D721Med (cell line): ENCODE measurements around the gene TTYH1.
"Not testable (repeated sequence)": the region's sequence is repeated elsewhere in the genome, so short reads cannot be mapped to it uniquely, and the experiment has no call there.

ENCODE experiments used
- DNase-seq: peaks from one replicate; pipeline ENCODE4 v3.0.0; 2011; ENCODE audit warnings: low spot score; ENCODE audit not compliant: insufficient read length
- FAIRE-seq: peaks from 2 replicates; lab custom pipeline; 2011; peaks lifted over from hg19 to GRCh38; lab: Jason Lieb, UNC
- TF ChIP-seq, protein P1 (sequence below): IDR thresholded peaks from 2 replicates; pipeline ENCODE4 v1.5.1; 2012; ENCODE audit warnings: mild to moderate bottlenecking, control low read depth; ENCODE audit not compliant: insufficient read depth; ENCODE audit errors: missing control alignments

TTYH1 gene

DNA sequence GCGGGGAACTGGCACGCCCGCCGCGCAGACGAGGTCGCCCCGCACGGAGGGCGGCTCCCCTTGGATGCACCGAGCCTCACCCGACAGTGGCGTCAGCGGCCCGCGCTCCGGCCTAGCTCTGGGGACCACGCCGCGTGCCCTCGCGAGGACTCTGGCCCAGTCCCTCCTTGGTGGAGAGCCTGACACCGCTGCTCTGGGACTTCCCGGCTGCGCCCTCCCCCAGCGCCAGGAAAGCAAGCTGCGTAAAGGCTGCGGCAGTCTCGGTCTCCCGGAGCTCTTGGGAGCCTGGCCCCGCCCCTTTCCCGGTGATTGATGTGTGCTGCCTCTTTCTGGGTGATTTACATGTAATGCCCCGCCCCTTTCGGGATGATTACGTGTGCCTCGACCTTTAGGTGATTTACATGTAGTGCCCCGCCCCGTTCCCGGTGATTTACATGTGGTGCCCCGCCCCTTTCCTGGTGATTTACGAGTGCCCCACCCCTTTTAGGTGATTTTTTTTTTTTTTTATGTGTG, 48.3 kb downstream of the TTYH1 start, which contains the start of gene LENG9:
Gene LENG9, minus strand, starts transcription at position 248 of the 513 bp plus-strand sequence. CDS start 252 bp downstream, outside the sequence.
- DNase-seq, result no peak
- FAIRE-seq, result no peak
- TF ChIP-seq, protein P1, sequence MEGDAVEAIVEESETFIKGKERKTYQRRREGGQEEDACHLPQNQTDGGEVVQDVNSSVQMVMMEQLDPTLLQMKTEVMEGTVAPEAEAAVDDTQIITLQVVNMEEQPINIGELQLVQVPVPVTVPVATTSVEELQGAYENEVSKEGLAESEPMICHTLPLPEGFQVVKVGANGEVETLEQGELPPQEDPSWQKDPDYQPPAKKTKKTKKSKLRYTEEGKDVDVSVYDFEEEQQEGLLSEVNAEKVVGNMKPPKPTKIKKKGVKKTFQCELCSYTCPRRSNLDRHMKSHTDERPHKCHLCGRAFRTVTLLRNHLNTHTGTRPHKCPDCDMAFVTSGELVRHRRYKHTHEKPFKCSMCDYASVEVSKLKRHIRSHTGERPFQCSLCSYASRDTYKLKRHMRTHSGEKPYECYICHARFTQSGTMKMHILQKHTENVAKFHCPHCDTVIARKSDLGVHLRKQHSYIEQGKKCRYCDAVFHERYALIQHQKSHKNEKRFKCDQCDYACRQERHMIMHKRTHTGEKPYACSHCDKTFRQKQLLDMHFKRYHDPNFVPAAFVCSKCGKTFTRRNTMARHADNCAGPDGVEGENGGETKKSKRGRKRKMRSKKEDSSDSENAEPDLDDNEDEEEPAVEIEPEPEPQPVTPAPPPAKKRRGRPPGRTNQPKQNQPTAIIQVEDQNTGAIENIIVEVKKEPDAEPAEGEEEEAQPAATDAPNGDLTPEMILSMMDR, result no peak

DNA sequence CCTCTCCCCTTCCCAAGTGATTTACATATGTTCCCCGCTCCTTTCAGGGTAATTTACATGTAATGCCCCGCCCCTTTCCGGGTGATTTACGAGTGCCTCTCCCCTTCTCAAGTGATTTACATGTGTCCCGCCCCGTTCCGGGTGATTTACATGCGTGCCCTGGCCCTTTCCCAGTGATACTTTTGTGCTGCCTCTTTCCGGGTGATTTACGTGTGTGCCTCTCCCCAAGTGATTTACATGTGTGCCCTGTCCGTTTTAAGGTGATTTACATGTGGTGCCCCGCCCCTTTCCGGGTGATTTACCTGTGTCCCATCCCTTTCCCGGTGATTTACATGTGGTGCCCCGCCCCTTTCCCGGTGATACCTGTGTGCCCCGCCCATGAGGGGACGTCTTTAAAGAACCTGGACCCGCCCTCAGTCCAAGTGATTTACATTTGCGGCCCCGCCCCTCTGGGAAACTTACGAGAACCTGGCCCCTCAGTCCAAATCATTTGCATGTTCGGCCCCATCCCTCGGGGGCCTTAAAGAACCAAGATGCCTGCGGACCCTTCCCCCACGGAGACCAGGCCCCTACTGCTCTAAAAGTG, 48.9 kb downstream of the TTYH1 start:
- FAIRE-seq (no peak), DNase-seq (no peak)

DNA sequence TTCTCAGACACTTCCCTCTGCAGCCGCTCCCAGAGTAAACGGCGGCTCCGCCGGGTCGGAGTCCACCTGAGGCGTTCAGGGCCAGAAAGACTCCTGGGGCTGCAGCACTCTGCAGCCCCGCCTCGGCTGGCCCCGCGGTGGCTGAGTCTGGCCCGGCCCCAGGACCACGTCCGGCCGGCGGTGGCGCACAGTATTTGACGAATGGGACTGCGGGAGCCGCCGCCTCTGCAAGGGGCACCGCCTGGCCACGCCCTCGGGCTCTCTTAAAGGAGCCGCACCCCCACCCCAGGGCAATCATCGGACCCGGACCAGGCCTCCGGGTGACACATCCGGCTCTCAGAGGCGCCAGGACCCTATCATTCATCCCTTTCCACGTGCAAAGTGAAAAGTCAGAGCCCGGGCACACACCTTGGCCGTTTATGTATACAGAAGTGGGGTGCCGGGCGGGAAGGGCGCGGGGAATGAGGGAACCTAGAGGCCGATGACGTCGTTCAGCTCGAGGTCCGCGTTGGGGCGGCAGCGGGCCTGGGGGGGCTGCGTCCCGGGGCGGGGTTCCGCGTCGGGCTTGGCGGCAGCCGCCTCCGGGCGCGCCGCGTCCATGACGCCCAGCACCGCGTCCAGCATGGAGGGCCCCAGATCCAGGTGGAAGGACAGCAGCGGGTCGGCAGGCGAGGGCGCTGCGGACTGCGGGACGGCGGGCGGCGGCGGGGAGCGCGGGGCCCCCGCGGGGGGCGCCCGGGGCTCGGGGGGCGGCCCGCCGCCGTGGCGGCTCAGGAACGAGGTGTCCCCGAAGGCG, 49.6 kb downstream of the TTYH1 start:
- DNase-seq, result peak; percentile 81
- FAIRE-seq, result no peak
- TF ChIP-seq, protein P1, result no peak

More for the DNA sequence above, 48.9 kb downstream of the TTYH1 start:
- TF ChIP-seq, protein P1, result no peak

DNA sequence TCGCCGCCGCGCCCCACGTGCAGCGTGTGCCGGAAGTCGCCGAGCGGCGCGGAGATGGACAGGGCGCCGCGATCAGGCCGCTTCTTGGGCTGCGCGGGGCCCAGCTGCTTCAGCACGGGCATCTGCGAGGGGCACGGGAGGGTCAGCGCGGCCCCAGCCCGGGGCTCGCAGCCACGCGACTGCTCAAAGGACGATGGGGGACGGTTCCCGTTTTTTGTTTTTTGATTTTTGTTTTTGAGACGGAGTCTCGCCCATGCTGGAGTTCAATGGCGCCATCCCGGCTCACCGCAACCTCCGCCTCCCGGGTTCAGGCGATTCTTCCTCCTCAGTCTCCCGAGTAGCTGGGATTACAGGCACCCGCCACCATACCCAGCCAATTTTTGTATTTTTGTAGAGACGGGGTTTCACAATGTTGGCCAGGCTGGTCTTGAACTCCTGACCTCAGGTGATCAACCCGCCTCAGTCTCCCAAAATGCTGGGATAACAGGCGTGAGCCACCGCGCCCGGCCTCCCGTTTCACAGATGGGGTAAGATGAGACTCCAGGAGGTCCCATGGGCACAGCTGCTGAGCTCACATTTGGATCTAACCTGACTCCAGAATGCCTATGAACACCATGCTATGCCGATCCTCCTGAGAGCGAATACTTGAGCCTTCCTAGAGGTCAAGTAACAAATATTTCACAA, 50.3 kb downstream of the TTYH1 start:
- DNase-seq (no peak), FAIRE-seq (no peak)
- TF ChIP-seq, protein P1, result no peak

DNA sequence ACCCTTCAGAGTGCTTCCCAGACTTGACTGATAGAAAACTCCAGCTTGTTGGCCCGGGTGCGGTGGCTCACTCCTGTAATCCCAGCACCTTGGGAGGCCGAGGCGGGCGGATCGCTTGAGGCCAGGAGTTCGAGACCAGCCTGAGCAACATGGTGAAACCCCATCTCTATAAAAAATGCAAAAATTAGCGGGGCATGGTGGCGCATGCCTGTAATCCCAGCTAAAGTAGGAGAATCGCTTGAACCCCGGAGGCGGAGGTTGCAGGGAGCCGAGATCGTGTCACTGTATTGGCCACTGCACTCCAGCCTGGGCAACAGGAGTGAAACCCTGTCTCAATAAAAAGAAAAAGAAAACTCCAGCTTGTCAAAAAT, 50.8 kb downstream of the TTYH1 start:
- not testable (repeated sequence) for FAIRE-seq, DNase-seq

DNA sequence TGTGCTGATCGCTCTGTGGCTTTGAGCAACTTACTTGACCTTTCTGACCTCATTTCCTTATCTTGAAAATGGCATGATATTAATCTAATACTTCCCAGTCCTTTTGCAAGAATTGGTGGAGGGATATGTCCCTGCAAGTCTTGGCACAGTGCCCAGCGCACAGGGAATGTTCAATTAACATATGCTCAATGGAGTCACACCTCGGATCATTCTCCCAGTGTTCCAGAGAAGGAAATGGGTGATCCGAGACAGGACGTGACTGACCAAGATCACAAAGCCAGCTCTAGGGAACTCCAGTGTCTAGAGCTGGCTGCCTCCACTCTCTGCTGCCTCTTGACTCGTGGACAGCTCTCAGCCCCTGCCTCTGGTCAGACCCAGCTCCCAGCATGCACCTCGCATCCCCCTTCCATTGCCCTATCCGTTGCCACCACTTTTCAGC, 54.3 kb downstream of the TTYH1 start:
- FAIRE-seq, result no peak
- DNase-seq, result no peak
- TF ChIP-seq, protein P1, result no peak

DNA sequence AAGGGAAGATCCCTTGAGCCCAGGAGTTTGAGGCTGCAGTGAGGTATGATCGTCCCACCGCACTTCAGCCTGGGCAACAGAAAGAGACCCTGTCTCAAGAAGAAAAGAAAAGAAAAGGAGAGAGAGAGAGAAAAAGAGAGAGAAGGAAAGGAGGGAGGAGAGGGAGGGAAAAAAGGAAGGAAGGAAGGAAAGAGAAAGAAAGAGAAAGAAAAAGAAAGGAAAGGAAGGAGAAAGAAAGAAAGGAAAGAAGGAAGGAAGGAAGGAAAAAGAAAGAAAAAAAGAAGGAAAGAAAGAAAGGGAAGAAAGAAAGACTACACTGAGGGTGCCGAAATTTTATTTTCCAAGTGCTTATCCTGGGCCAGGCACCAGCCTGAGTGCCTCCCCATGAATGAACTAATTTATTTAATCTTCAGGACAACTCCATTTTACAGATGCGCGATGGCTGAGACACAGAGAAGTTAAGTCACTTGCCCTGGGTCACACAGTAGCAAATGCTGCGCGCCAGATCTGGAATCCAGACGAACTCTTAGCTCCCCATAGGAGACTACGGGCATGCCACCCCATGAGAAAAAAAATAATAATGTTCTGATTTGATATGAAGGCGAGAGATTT, 55.1 kb downstream of the TTYH1 start:
- TF ChIP-seq, protein P1, result no peak
- no peak for DNase-seq
- no peak for FAIRE-seq
